CD4-positive, alpha-beta T cell treated with Interleukin-6 at 100 ng/mL for 8 hours (primary cell): ENCODE measurements around the gene CD83.
"Not testable (repeated sequence)": the region's sequence is repeated elsewhere in the genome, so short reads cannot be mapped to it uniquely, and the experiment has no call there.

Source experiments
- DNase-seq: peaks from one replicate; pipeline ENCODE4 v3.0.0-alpha.2; 2020; ENCODE audit warnings: mixed read lengths, low spot score

Gene CD83, protein sequence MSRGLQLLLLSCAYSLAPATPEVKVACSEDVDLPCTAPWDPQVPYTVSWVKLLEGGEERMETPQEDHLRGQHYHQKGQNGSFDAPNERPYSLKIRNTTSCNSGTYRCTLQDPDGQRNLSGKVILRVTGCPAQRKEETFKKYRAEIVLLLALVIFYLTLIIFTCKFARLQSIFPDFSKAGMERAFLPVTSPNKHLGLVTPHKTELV

GRCh38 chr6:14117158-14118090, at the start of gene CD83:
TSS of gene CD83 (plus strand) at chr6:14117772. CDS start at chr6:14117812, 40 bp downstream.
- DNase-seq, result peak; percentile 85

GRCh38 chr6:14068133-14068532, 49.4 kb upstream of the CD83 start:
- DNase-seq, result no peak

DNA sequence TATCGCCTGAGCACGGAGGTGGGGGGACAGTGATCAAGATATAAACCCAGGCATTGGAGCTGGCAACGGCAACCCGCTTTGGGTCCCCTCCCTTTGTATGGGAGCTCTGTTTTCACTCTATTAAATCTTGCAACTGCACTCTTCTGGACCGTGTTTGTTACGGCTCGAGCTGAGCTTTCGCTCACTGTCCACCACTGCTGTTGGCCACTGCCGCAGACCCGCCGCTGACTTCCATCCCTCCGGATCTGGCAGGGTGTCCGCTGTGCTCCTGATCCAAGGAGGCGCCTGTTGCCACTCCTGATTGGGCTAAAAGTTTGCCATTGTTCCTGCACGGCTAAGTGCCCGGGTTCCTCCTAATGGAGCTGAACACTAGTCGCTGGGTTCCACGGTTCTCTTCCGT, 48.9 kb upstream of the CD83 start:
- no peak for DNase-seq

DNA sequence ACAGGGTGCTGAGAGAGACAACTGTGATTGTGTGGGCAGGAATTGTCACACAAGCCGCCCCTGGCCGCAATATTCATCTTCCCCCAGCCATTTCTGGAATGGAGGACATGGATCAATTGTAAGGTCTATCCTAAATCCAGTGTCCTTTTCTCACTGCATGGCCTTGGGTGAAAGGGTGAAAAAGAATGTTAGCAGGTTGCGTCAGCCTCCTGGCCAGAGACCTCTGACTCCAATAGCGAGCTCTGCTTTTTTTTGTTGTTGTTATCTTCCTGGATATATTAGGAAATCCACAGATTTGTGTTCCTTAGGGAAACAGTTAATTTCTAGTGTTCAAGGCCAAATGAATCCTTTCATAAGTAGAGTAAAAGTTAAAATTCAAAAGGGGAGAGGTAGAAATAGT, 47.1 kb upstream of the CD83 start:
- no peak for DNase-seq

- no peak for DNase-seq
These were observed 45.5 kb upstream of the CD83 start for GRCh38 chr6:14072084-14072483.

DNA sequence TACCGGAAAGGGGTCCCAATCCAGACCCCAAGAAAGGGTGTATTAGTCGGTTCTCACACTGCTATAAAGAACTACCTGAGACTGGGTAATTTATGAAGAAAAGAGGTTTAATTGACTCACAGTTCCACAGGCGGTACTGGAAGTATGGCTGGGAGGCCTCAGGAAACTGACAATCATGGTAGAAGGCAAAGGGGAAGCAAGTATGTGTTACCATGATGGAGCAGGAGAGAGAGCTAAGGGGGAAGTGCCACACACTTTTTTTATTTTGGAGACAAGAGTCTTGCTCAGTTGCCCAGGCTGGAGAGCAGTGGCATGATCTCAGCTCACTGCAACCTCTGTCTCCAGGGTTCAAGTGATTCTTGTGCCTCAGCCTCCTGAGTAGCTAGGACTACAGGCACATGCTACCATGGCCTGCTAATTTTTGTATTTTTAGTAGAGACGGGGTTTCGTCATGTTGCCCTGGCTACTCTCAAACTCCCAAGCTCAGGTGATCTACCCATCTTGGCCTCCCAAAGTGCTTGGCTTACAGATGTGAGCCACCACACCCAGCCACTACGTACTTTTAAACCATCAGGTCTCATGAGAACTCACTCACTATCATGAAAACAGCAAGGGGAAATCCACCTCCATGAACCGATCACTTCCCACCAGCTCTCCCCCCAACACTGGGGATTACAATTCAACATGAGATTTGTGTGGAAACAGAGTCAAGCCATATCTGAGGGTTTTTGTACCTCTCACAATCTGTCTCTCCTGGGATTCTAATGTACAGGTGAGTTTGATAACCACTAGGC, 43.8 kb upstream of the CD83 start:
- DNase-seq, result not testable (repeated sequence)

DNA sequence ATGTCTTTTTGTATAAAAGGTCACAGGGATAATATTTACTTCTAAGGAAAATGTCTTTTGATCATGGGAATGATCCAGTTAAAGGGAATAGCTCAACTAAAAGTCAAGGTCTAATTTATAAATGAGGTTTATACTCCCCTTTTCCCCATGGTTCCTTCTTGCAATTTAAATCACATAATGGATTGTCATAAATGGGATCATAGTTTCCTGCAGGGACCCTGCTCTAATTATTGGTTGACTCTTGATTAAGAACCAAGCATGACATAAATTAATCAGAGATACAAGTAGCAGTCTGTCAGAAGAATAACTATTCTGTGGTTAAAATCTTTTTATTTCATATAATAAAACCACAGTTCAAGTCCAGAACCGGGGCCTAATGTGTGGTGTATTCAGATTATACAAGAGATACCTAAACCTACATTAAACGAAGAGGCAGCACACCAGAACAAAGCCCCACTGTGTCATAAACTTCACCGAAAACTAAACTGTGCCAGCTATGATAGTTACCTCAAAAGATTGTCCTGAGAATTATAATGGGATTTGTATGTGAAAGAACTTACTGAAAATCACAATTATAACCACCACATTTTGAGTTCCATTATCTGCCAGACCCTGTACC, 43.0 kb upstream of the CD83 start:
- no peak for DNase-seq

GRCh38 chr6:14075095-14075503, 42.5 kb upstream of the CD83 start:
- DNase-seq, result peak; percentile 55

DNA sequence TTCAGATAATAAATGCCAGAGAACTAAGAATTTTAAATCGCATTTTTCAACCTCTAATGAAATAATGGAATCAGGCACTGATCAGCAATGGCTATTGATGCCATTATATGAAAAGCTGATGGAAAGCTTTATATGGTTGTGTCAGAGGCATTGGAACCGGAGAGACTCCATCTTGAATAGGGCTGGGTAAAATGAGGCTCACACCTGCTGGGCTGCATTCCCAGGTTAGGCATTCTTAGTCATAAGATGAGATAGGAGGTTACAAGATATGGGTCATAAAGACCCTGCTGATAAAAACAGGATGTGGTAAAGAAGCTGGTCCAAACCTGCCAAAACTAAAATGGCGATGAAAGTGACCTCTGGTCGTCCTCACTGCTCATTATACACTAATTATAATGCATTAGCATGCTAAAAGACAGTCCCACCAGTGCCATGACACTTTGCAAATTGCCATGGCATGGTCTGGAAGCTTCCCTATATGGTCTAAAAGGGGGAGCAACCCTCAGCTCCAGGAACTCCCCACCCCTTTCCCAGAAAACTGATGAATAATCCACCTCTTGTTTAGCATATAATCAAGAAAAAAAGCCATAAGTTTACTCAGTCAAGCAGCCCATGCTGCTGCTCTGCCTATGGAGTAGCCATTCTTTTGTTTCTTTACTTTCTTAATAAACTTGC, 40.2 kb upstream of the CD83 start:
- no peak for DNase-seq

DNA sequence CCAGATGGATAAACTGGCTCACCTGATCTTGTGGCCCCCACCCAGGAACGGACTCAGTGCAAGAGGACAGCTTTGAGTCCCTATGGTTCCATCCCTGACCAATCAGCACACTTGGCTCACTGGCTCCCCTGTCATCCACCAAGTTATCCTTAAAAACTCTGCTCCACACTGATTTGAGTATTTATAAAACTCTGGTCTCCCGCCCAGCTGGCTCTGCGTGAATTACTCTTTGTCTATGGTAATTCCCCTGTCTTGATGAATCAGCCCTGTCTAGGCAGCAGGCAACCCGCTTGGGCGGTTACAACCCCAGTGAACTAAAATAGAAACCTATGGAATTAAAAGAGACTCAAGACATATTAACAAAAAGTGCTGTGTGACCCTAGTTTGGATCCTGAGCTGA, 38.1 kb upstream of the CD83 start:
- DNase-seq, result no peak

GRCh38 chr6:14079971-14080370, 37.6 kb upstream of the CD83 start:
- DNase-seq, result no peak

GRCh38 chr6:14081126-14081525, 36.4 kb upstream of the CD83 start:
- DNase-seq, result no peak

DNA sequence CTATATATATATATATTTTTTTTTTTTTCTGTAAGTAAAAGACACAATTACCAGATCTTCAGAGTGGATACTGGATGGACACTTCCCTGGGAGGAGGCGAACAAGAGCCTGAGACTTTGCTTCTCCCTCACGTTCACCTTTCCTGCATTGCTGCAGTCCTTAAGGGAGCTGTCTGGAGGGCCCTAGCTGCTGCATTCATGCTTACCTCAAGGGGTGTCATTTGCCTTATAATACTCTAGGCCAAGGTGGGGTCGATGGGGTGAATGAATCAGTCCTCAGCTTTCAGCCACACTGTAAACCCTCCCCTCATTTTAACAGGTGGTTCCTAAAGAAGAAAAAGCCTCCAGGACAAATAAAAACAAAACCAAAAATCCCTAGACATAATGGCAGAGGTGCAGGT, 34.8 kb upstream of the CD83 start:
- no peak for DNase-seq

- DNase-seq, result no peak
These were observed 34.3 kb upstream of the CD83 start for GRCh38 chr6:14083262-14083661.

DNA sequence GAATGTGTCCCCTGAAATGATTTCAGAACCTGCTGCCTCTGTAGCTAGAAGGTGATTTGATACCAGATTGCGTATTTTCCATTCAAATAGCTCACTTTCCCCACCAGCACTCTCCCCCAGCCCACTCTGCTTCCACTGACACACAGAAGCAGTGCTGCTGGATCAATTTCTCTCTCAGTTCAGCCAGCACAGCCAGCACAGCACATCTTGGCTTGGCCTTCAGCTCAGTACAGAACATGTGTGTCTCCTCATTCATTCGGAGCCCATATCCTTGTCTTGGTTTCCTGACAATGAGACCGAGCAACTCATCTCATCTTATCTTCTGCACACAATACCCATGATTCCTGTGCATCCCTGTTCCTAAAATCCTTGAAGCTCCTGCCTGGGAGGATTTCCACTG, 33.8 kb upstream of the CD83 start:
- no peak for DNase-seq

DNA sequence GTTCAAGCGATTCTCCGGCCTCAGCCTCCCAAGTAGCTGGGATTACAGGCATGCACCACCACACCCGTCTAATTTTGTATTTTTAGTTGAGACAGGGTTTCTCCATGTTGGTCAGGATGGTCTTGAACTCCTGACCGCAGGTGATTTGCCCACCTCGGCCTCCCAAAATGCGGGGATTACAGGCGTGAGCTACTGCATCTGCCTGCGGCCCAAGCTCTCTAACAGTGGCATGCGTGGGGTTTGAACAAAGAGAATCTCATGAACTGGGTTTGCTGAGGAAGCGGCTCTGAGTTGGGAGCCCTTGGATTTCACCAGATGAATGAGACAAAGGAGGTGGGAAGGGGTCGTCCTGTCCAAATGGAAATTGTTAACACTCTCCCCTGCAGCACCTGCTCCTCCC, 33.2 kb upstream of the CD83 start:
- DNase-seq, result no peak

- no peak for DNase-seq
These were observed 32.3 kb upstream of the CD83 start for GRCh38 chr6:14085176-14085787.

GRCh38 chr6:14086701-14087100, 30.9 kb upstream of the CD83 start:
- no peak for DNase-seq

GRCh38 chr6:14088600-14089192, 28.9 kb upstream of the CD83 start:
- no peak for DNase-seq

- no peak for DNase-seq
These were observed 28.3 kb upstream of the CD83 start for GRCh38 chr6:14089224-14089623.
